ENCODE data around the gene COLEC11. TPM values are rescaled to one million over a fixed set of nuclear protein-coding genes. Genes with fewer than 3 reads are reported as not detected.

Gene COLEC11
- 54.5 TPM for polyA plus RNA-seq (2013, experiment 1 of 2)
- 53.6 TPM for polyA plus RNA-seq (2013, experiment 2 of 2)

DNA sequence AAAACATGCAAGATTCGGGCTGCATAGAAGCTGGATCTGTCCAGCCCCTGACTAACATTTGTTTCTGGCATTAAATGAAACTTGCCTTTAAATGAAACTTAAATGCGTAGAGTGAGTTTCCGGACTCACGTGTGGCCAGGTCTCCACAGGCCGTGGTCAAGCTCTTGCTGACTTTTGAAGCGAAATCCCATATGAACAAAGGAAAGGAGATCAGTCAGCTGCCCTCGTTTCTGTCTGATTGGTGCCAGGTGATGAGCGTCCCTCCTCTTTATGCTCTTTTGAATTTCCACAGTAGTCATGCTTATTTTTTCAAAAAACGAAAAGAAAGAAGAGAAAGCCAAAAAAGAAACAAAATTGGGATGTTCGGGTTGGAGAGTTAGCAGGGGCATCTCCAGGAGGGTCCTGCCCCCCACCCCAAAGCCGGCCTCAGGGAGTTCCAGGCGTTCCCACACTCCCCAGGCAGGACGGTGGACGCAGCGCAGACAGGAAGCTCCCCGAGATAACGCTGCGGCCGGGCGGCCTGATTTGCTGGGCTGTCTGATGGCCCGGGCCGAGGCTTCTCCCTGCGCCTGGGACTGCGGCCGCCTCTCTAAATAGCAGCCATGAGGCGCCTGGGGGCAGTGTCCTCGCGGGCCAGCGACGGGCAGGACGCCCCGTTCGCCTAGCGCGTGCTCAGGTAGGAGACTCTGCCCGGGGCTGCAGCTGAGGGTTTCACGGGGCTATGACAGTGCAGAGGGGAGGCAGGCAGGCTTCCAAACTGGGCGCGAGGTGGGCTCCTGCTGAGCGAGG, at the start of gene COLEC11:
Gene COLEC11, plus strand, starts transcription at position 620 of the 789 bp plus-strand sequence. CDS start 9,229 bp downstream, outside the sequence.
- no peak within 1 kb of the TSS for H2AFZ ChIP-seq (ENCODE audit: low read depth, low read length)
- peak within 1 kb of the TSS; percentile 77 for H2BK120ac ChIP-seq (ENCODE audit: low read depth, low read length)
- 61% methylated on average over 39 of the region's 40 CpGs for WGBS
- H3K4me3 ChIP-seq (ENCODE audit: insufficient read depth in 1 of 2, low read depth in 1 of 2, low read length in 2 of 2) = peak within 1 kb of the TSS in 1 of 2 experiments; percentile 72
- H3K9ac ChIP-seq (ENCODE audit: low read length) = peak within 1 kb of the TSS; percentile 73
- H3K23ac ChIP-seq (ENCODE audit: low read length in 2 of 2) = peak within 1 kb of the TSS in 1 of 2 experiments; percentile 70
- H2BK5ac ChIP-seq (ENCODE audit: low read depth, low read length, poor library complexity, severe bottlenecking) = no peak within 1 kb of the TSS
- H3K14ac ChIP-seq (ENCODE audit: low read length in 2 of 2) = peak within 1 kb of the TSS in 1 of 2 experiments; percentile 96
- no peak within 1 kb of the TSS for H3K27ac ChIP-seq (ENCODE audit: low read length, poor library complexity, severe bottlenecking)
- H2BK15ac ChIP-seq (ENCODE audit: low read depth, poor library complexity, severe bottlenecking) = no peak within 1 kb of the TSS
- peak within 1 kb of the TSS; percentile 69 to 93 for H3K18ac ChIP-seq (ENCODE audit: low read depth in 1 of 2, low read length in 2 of 2)
- H3K9me3 ChIP-seq (ENCODE audit: control insufficient read depth, low read length) = no peaks in the 10 kb centered on the region
- H3K79me1 ChIP-seq (replicated peaks; ENCODE audit: low read length, poor library complexity, severe bottlenecking) = peaks cover 6% of the 10 kb centered on the region
- no peak within 1 kb of the TSS for H3K4me2 ChIP-seq (ENCODE audit: low read length, poor library complexity, severe bottlenecking)
- H4K8ac ChIP-seq (ENCODE audit: low read length) = peak within 1 kb of the TSS; percentile 35
- peak within 1 kb of the TSS; percentile 89 for H4K91ac ChIP-seq (ENCODE audit: low read length)
- H3K4me1 ChIP-seq (ENCODE audit: control insufficient read depth, insufficient read depth, low read depth, low read length) = peaks cover 2% of the 10 kb centered on the region
- peak within 1 kb of the TSS; percentile 87 to 88 for H3K4ac ChIP-seq (ENCODE audit: low read depth in 1 of 2, low read length in 2 of 2)
- H2BK12ac ChIP-seq (ENCODE audit: low read length in 2 of 2) = peak within 1 kb of the TSS; percentile 14 to 98
- H3K36me3 ChIP-seq (ENCODE audit: control insufficient read depth in 1 of 2, insufficient read depth in 2 of 2, low read depth in 1 of 2, low read length in 2 of 2) = peaks cover 0 to 16% of the 10 kb centered on the region in 2 experiments
- H3K27me3 ChIP-seq (ENCODE audit: control insufficient read depth in 1 of 2, insufficient read depth in 1 of 2, low read length in 2 of 2) = no peaks in the 10 kb centered on the region
- DNase-seq = peak; percentile 48
- H2AK5ac ChIP-seq (ENCODE audit: low read length, severe bottlenecking) = no peak within 1 kb of the TSS

DNA sequence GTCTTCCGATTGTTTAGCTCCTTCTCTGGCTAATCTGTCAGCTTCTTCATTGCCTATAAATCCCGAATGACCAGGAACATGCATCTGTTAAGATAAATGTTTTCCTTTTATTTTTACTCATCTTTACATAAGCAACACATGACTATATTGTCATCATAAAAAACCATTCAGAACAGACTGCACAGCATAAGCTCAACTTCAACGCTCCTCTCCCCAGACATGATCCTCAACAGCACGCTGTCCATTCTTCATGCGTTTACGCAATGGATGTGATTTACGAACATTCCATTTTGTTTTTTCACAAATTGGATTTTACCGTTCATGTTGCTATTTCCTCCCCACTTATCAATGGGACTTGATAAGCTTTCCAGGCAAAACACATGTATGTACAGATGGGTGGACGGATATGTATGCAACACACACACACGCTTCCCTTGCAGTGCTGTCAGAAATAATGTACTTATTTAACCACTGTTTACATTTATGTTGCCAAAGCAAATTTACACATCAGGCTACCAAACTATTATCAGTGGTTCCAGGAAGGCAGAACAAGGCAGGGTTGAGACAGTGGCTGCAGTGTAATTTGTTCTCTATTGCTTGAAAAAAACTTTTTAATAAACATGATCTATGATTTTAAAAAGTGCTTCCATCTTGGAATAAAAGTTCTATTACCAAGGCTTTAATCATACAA, 49.0 kb upstream of the COLEC11 start:
- H3K18ac ChIP-seq (ENCODE audit: low read depth in 1 of 2, low read length in 2 of 2) = no peak overlapping the region
- H3K4me2 ChIP-seq (ENCODE audit: low read length, poor library complexity, severe bottlenecking) = no peak overlapping the region
- no peak overlapping the region for H3K4me3 ChIP-seq (ENCODE audit: insufficient read depth in 1 of 2, low read depth in 1 of 2, low read length in 2 of 2)
- no peak overlapping the region for H2BK15ac ChIP-seq (ENCODE audit: low read depth, poor library complexity, severe bottlenecking)
- peaks cover 20% of the 10 kb centered on the region for H3K79me1 ChIP-seq (replicated peaks; ENCODE audit: low read length, poor library complexity, severe bottlenecking)
- peak; percentile 92 for DNase-seq
- no peak overlapping the region for H4K8ac ChIP-seq (ENCODE audit: low read length)
- no peak overlapping the region for H3K27ac ChIP-seq (ENCODE audit: low read length, poor library complexity, severe bottlenecking)
- no peak overlapping the region for H2AFZ ChIP-seq (ENCODE audit: low read depth, low read length)
- H3K14ac ChIP-seq (ENCODE audit: low read length in 2 of 2) = no peak overlapping the region
- no peaks in the 10 kb centered on the region for H3K4me1 ChIP-seq (ENCODE audit: control insufficient read depth, insufficient read depth, low read depth, low read length)
- peaks cover 50 to 94% of the 10 kb centered on the region in 2 experiments for H3K36me3 ChIP-seq (ENCODE audit: control insufficient read depth in 1 of 2, insufficient read depth in 2 of 2, low read depth in 1 of 2, low read length in 2 of 2)
- WGBS = 68% methylated on average over 10 of the region's 10 CpGs
- no peaks in the 10 kb centered on the region for H3K27me3 ChIP-seq (ENCODE audit: control insufficient read depth in 1 of 2, insufficient read depth in 1 of 2, low read length in 2 of 2)
- no peaks in the 10 kb centered on the region for H3K9me3 ChIP-seq (ENCODE audit: control insufficient read depth, low read length)
- no peak overlapping the region for H3K4ac ChIP-seq (ENCODE audit: low read depth in 1 of 2, low read length in 2 of 2)
- H4K91ac ChIP-seq (ENCODE audit: low read length) = no peak overlapping the region
- no peak overlapping the region for H2BK120ac ChIP-seq (ENCODE audit: low read depth, low read length)
- H2BK12ac ChIP-seq (ENCODE audit: low read length in 2 of 2) = no peak overlapping the region
- H2BK5ac ChIP-seq (ENCODE audit: low read depth, low read length, poor library complexity, severe bottlenecking) = no peak overlapping the region
- H3K9ac ChIP-seq (ENCODE audit: low read length) = no peak overlapping the region
- no peak overlapping the region for H3K23ac ChIP-seq (ENCODE audit: low read length in 2 of 2)
- no peak overlapping the region for H2AK5ac ChIP-seq (ENCODE audit: low read length, severe bottlenecking)

DNA sequence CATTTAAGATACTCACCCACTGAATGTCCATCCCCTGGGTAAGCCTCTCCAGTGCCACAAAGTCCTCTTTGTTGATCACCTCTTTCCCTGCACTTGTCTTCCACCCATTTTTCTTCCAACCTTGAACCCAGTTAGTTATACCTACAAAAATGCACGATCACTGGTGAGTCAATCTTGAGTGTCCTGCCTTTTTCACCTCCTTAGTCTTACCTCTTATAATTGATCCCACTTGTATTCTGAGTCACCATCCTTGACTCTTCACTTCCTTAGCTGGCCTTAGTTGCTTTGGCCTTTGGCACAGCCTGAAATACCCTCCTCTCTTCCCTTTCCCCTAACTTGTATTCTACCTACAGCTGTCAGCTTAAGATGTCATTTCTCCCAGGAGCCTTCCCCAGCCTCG, 47.0 kb upstream of the COLEC11 start:
- no peak overlapping the region for H2BK120ac ChIP-seq (ENCODE audit: low read depth, low read length)
- no peak overlapping the region for H3K4ac ChIP-seq (ENCODE audit: low read depth in 1 of 2, low read length in 2 of 2)
- no peak overlapping the region for H3K4me2 ChIP-seq (ENCODE audit: low read length, poor library complexity, severe bottlenecking)
- no peak overlapping the region for H2BK5ac ChIP-seq (ENCODE audit: low read depth, low read length, poor library complexity, severe bottlenecking)
- H4K91ac ChIP-seq (ENCODE audit: low read length) = no peak overlapping the region
- no peak overlapping the region for H4K8ac ChIP-seq (ENCODE audit: low read length)
- no peaks in the 10 kb centered on the region for H3K4me1 ChIP-seq (ENCODE audit: control insufficient read depth, insufficient read depth, low read depth, low read length)
- no peak overlapping the region for H3K23ac ChIP-seq (ENCODE audit: low read length in 2 of 2)
- no peak overlapping the region for H3K14ac ChIP-seq (ENCODE audit: low read length in 2 of 2)
- no peaks in the 10 kb centered on the region for H3K27me3 ChIP-seq (ENCODE audit: control insufficient read depth in 1 of 2, insufficient read depth in 1 of 2, low read length in 2 of 2)
- DNase-seq = no peak
- H3K9me3 ChIP-seq (ENCODE audit: control insufficient read depth, low read length) = no peaks in the 10 kb centered on the region
- H2AK5ac ChIP-seq (ENCODE audit: low read length, severe bottlenecking) = no peak overlapping the region
- H3K18ac ChIP-seq (ENCODE audit: low read depth in 1 of 2, low read length in 2 of 2) = no peak overlapping the region
- no peak overlapping the region for H3K27ac ChIP-seq (ENCODE audit: low read length, poor library complexity, severe bottlenecking)
- no peak overlapping the region for H3K9ac ChIP-seq (ENCODE audit: low read length)
- no peak overlapping the region for H2BK12ac ChIP-seq (ENCODE audit: low read length in 2 of 2)
- 90% methylated on average over 2 of the region's 2 CpGs for WGBS
- no peak overlapping the region for H3K4me3 ChIP-seq (ENCODE audit: insufficient read depth in 1 of 2, low read depth in 1 of 2, low read length in 2 of 2)
- H2BK15ac ChIP-seq (ENCODE audit: low read depth, poor library complexity, severe bottlenecking) = no peak overlapping the region
- no peak overlapping the region for H2AFZ ChIP-seq (ENCODE audit: low read depth, low read length)
- H3K79me1 ChIP-seq (replicated peaks; ENCODE audit: low read length, poor library complexity, severe bottlenecking) = peaks cover 29% of the 10 kb centered on the region
- peaks cover 59 to 89% of the 10 kb centered on the region in 2 experiments for H3K36me3 ChIP-seq (ENCODE audit: control insufficient read depth in 1 of 2, insufficient read depth in 2 of 2, low read depth in 1 of 2, low read length in 2 of 2)

DNA sequence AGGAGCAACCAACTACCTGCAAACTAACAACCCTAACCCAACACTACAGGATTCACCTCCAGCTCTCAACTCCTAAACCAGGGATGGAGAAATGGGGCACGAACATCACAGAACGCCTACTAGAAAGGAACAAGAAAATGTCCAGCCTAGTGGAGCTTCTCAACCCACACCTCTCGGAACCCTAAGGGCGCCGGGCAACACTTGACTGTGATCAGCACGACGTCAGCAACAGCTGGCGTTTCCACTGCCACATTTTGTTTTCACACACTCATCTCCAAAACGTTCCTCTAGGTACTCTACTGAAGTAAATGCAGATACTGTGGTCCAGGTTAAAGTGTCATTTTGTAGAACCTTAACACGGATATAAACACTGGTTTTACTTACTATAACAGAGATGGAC, 41.0 kb upstream of the COLEC11 start:
- no peak overlapping the region for H4K91ac ChIP-seq (ENCODE audit: low read length)
- H3K36me3 ChIP-seq (ENCODE audit: control insufficient read depth in 1 of 2, insufficient read depth in 2 of 2, low read depth in 1 of 2, low read length in 2 of 2) = peaks cover 53 to 66% of the 10 kb centered on the region in 2 experiments
- no peak overlapping the region for H2BK12ac ChIP-seq (ENCODE audit: low read length in 2 of 2)
- peaks cover 33% of the 10 kb centered on the region for H3K79me1 ChIP-seq (replicated peaks; ENCODE audit: low read length, poor library complexity, severe bottlenecking)
- no peak for DNase-seq
- H4K8ac ChIP-seq (ENCODE audit: low read length) = no peak overlapping the region
- H3K4me2 ChIP-seq (ENCODE audit: low read length, poor library complexity, severe bottlenecking) = no peak overlapping the region
- H3K4me3 ChIP-seq (ENCODE audit: insufficient read depth in 1 of 2, low read depth in 1 of 2, low read length in 2 of 2) = no peak overlapping the region
- H2BK5ac ChIP-seq (ENCODE audit: low read depth, low read length, poor library complexity, severe bottlenecking) = no peak overlapping the region
- 90% methylated on average over 9 of the region's 10 CpGs for WGBS
- peaks cover 1% of the 10 kb centered on the region for H3K4me1 ChIP-seq (ENCODE audit: control insufficient read depth, insufficient read depth, low read depth, low read length)
- no peak overlapping the region for H3K4ac ChIP-seq (ENCODE audit: low read depth in 1 of 2, low read length in 2 of 2)
- H2BK120ac ChIP-seq (ENCODE audit: low read depth, low read length) = no peak overlapping the region
- H3K27me3 ChIP-seq (ENCODE audit: control insufficient read depth in 1 of 2, insufficient read depth in 1 of 2, low read length in 2 of 2) = no peaks in the 10 kb centered on the region
- no peak overlapping the region for H3K27ac ChIP-seq (ENCODE audit: low read length, poor library complexity, severe bottlenecking)
- H3K14ac ChIP-seq (ENCODE audit: low read length in 2 of 2) = no peak overlapping the region
- H3K9me3 ChIP-seq (ENCODE audit: control insufficient read depth, low read length) = no peaks in the 10 kb centered on the region
- no peak overlapping the region for H2AFZ ChIP-seq (ENCODE audit: low read depth, low read length)
- H2BK15ac ChIP-seq (ENCODE audit: low read depth, poor library complexity, severe bottlenecking) = no peak overlapping the region
- no peak overlapping the region for H2AK5ac ChIP-seq (ENCODE audit: low read length, severe bottlenecking)
- H3K23ac ChIP-seq (ENCODE audit: low read length in 2 of 2) = no peak overlapping the region
- no peak overlapping the region for H3K9ac ChIP-seq (ENCODE audit: low read length)
- no peak overlapping the region for H3K18ac ChIP-seq (ENCODE audit: low read depth in 1 of 2, low read length in 2 of 2)
